PC-3 (cell line): ENCODE results near the gene ZNF107. TPM values are rescaled to one million over a fixed set of nuclear protein-coding genes. Genes with fewer than 3 reads are reported as not detected.

Source experiments
- ATAC-seq: fragments of 200-7000 bp; cut with Tn5 transposase; 2 replicates; pipeline ENCODE4 v1.9.1; 2020; ENCODE audit warnings: mild to moderate bottlenecking, moderate library complexity
- BruUV-seq: library from RNA; stranded (reverse); fragments of 400-500 nt; replicated peaks from 2 replicates; lab custom pipeline; 2021; lab: Mats Ljungman, UMichigan
- CTCF ChIA-PET: fragments of 300-600 bp; sonication (Branson Sonifier 250); formaldehyde crosslinking; loops from one replicate; lab custom pipeline; 2022; ENCODE audit warnings: antibody characterized with exemption; lab: Charles Lee
- POLR2A ChIA-PET: fragments of 300-600 bp; sonication (Branson Sonifier 250); formaldehyde crosslinking; loops from one replicate; lab custom pipeline; 2022; ENCODE audit warnings: antibody characterized with exemption; ENCODE audit not compliant: unreplicated experiment; lab: Charles Lee
- DNase-seq: peaks from one replicate; pipeline ENCODE4 v3.0.0-alpha.2; 2015
- H2AFZ ChIP-seq: fragments of 300-600 bp; sonication (generic); 2 replicates; pipeline ENCODE4 v1.6.0; 2016; ENCODE audit warnings: antibody characterized with exemption, low read length
- H3F3A ChIP-seq: fragments of 300-600 bp; sonication (generic); one replicate; pipeline ENCODE4 v1.6.0; 2017; ENCODE audit warnings: antibody characterized with exemption, low read length, control low read depth, mild to moderate bottlenecking; ENCODE audit not compliant: unreplicated experiment
- H3K27ac ChIP-seq: fragments of 300-600 bp; sonication (generic); 2 replicates; pipeline ENCODE4 v1.5.1; 2016; ENCODE audit warnings: mild to moderate bottlenecking, low read length
- H3K27me3 ChIP-seq: fragments of 300-600 bp; sonication (generic); 2 replicates; pipeline ENCODE4 v1.6.1; 2016; ENCODE audit warnings: low read length, mixed read lengths
- H3K36me3 ChIP-seq: fragments of 300-600 bp; sonication (generic); 2 replicates; pipeline ENCODE4 v1.6.1; 2016; ENCODE audit warnings: low read depth, mixed run types, low read length, mixed read lengths
- H3K4me1 ChIP-seq: fragments of 300-600 bp; sonication (generic); 2 replicates; pipeline ENCODE4 v1.5.1; 2016; ENCODE audit warnings: low read length; ENCODE audit not compliant: insufficient read depth
- H3K4me2 ChIP-seq: fragments of 300-600 bp; sonication (generic); 2 replicates; pipeline ENCODE4 v1.6.0; 2016; ENCODE audit warnings: low read length
- H3K4me3 ChIP-seq: fragments of 300-600 bp; sonication (generic); 2 replicates; pipeline ENCODE4 v1.5.1; 2016; ENCODE audit warnings: mild to moderate bottlenecking, low read length, mixed read lengths
- H3K79me2 ChIP-seq: fragments of 300-600 bp; sonication (generic); 2 replicates; pipeline ENCODE4 v1.6.1; 2017; ENCODE audit warnings: low read length, mixed read lengths
- H3K9ac ChIP-seq: fragments of 300-600 bp; sonication (generic); 2 replicates; pipeline ENCODE4 v1.6.0; 2016; ENCODE audit warnings: mild to moderate bottlenecking, low read length
- H3K9me2 ChIP-seq: fragments of 300-600 bp; sonication (generic); replicated peaks from 2 replicates; pipeline ENCODE4 v1.6.1; 2016; ENCODE audit warnings: mixed run types, low read length, mixed read lengths
- H3K9me3 ChIP-seq: fragments of 300-600 bp; sonication (generic); 2 replicates; pipeline ENCODE4 v1.6.1; 2016; ENCODE audit warnings: low read length, mixed read lengths
- H4K20me1 ChIP-seq: fragments of 300-600 bp; sonication (generic); 2 replicates; pipeline ENCODE4 v1.6.1; 2016; ENCODE audit warnings: low read length, mixed read lengths
- CTCF ChIP-seq: fragments of 300-600 bp; sonication (generic); conservative IDR thresholded peaks from 2 replicates; pipeline ENCODE4 v1.5.1; 2017; ENCODE audit warnings: antibody characterized with exemption, low read depth, mild to moderate bottlenecking, low read length
- EZH2 ChIP-seq: fragments of 300-600 bp; sonication (generic); IDR thresholded peaks from one replicate; pipeline ENCODE4 v1.6.1; 2017; ENCODE audit warnings: antibody characterized with exemption, mild to moderate bottlenecking, low read length; ENCODE audit not compliant: unreplicated experiment
- EZH2phosphoT487 ChIP-seq: fragments of 300-600 bp; sonication (generic); IDR thresholded peaks from 2 replicates; pipeline ENCODE4 v1.6.1; 2018; ENCODE audit warnings: mild to moderate bottlenecking, antibody characterized with exemption, low read length, borderline replicate concordance
- intact Hi-C: fragments of 100-400 bp; cut with micrococcal nuclease; formaldehyde crosslinking; loops from 2 replicates; pipeline ENCODE4 v1.9.0; 2023
- total RNA-seq: library from RNA; depleted of rRNA; stranded (reverse); fragments of >200 nt; gene quantifications from 2 replicates; pipeline ENCODE4 v1.2.3, GENCODE V29; 2014

ZNF107 gene
- total RNA-seq, 1 experiment from 2014 or later = 4.8 TPM

GRCh38 chr7:64628192-64628591 is 37.7 kb upstream of the ZNF107 start:
- Histone ChIP-seq H3K27me3 (no peaks in the 10 kb centered on the region), H3K9ac (no peak overlapping the region), H3K9me3 (0 out of 2 replicates have a peak, but pooled peaks cover 7% of the 10 kb centered on the region), H3K9me2 (no peaks in the 10 kb centered on the region), H3K27ac (no peak overlapping the region), H4K20me1 (no peaks in the 10 kb centered on the region), H3K36me3 (no peaks in the 10 kb centered on the region), H3K79me2 (no peaks in the 10 kb centered on the region), H3K4me1 (no peaks in the 10 kb centered on the region), H2AFZ (no peak overlapping the region), H3F3A (no peaks in the 10 kb centered on the region), H3K4me2 (no peak overlapping the region), H3K4me3 (no peak overlapping the region)
- intact Hi-C loops = no loop called here
- ATAC-seq = no peak
- no peak for DNase-seq
- no peak for TF ChIP-seq CTCF
- no peak for TF ChIP-seq EZH2
- no peak for TF ChIP-seq EZH2phosphoT487
- CTCF ChIA-PET = no interaction called here
- BruUV-seq = no TSS peak
- POLR2A ChIA-PET = no interaction called here

- no peaks in the 10 kb centered on the region for H3K9me2 ChIP-seq
- intact Hi-C loops = no loop called here
- no peaks in the 10 kb centered on the region for H3K4me1 ChIP-seq
- H3K79me2 ChIP-seq = no peaks in the 10 kb centered on the region
- ATAC-seq (no peak), DNase-seq (no peak)
- no peak overlapping the region for H2AFZ ChIP-seq
- H3K27me3 ChIP-seq = no peaks in the 10 kb centered on the region
- no peak overlapping the region for H3K4me3 ChIP-seq
- no TSS peak for BruUV-seq
- no peak overlapping the region for H3K27ac ChIP-seq
- no peak overlapping the region for H3K9ac ChIP-seq
- no peaks in the 10 kb centered on the region for H4K20me1 ChIP-seq
- H3K9me3 ChIP-seq = 0 out of 2 replicates have a peak, but pooled peaks cover 7% of the 10 kb centered on the region
- H3K4me2 ChIP-seq = no peak overlapping the region
- ChIA-PET CTCF (no interaction called here), POLR2A (no interaction called here)
- H3K36me3 ChIP-seq = no peaks in the 10 kb centered on the region
- no peak for TF ChIP-seq CTCF
- TF ChIP-seq EZH2phosphoT487 = no peak
- no peak for TF ChIP-seq EZH2
- no peaks in the 10 kb centered on the region for H3F3A ChIP-seq
Observed at GRCh38 chr7:64628721-64629120, 37.2 kb upstream of the ZNF107 start.

DNA sequence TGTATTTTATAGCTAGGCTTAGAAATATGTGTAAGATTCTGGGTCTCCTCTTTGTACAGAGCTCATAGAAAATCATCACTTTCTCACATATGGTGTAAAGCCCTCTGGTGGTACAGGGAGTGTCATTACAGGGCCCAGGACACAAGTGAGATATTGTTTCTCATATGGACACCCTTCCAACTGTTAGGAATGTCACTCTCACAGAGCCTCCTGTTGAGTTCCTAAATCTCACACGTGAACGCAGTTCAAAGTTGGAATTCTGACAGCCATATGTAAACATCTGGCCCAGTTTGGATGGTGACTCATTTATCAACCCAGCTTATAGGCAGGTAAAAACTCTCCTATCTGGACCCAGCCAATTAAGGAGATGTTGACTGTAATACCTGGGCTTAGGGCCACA is 35.4 kb upstream of the ZNF107 start:
- no peaks in the 10 kb centered on the region for H3K79me2 ChIP-seq
- no peaks in the 10 kb centered on the region for H3K36me3 ChIP-seq
- H3K4me3 ChIP-seq = no peak overlapping the region
- TF ChIP-seq CTCF = peak; percentile 45
- no peak for TF ChIP-seq EZH2phosphoT487
- TF ChIP-seq EZH2 = no peak
- POLR2A ChIA-PET = no interaction called here
- no peaks in the 10 kb centered on the region for H3K9me2 ChIP-seq
- no peak overlapping the region for H3K27ac ChIP-seq
- CTCF ChIA-PET = no interaction called here
- H3K4me2 ChIP-seq = no peak overlapping the region
- no TSS peak for BruUV-seq
- intact Hi-C loops = no loop called here
- no peaks in the 10 kb centered on the region for H3K4me1 ChIP-seq
- H3K9ac ChIP-seq = no peak overlapping the region
- 0 out of 2 replicates have a peak, but pooled peaks cover 7% of the 10 kb centered on the region for H3K9me3 ChIP-seq
- no peaks in the 10 kb centered on the region for H4K20me1 ChIP-seq
- H3K27me3 ChIP-seq = no peaks in the 10 kb centered on the region
- H2AFZ ChIP-seq = no peak overlapping the region
- no peaks in the 10 kb centered on the region for H3F3A ChIP-seq
- DNase-seq = peak; percentile 17
- peak; percentile 35 for ATAC-seq
